NCI-H345 treated with DMSO at 0.1 percent for 48 hours (cell line): ENCODE results near the gene ARL17B.
"Not testable (repeated sequence)": the region's sequence is repeated elsewhere in the genome, so short reads cannot be mapped to it uniquely, and the experiment has no call there.

ENCODE experiments used
- DNase-seq: peaks from one replicate; lab custom pipeline; 2025; ENCODE audit not compliant: unreplicated experiment; lab: John Stamatoyannopoulos, UW

The ARL17B gene

GRCh38 chr17:46252804-46253203, 108.8 kb downstream of the ARL17B start:
- DNase-seq, result not testable (repeated sequence)

- not testable (repeated sequence) for DNase-seq
These were observed 112.4 kb downstream of the ARL17B start for GRCh38 chr17:46249153-46249552.

- not testable (repeated sequence) for DNase-seq
These were observed 116.4 kb downstream of the ARL17B start for GRCh38 chr17:46244949-46245768.

- not testable (repeated sequence) for DNase-seq
These were observed 117.1 kb downstream of the ARL17B start for GRCh38 chr17:46244339-46244913.

DNA sequence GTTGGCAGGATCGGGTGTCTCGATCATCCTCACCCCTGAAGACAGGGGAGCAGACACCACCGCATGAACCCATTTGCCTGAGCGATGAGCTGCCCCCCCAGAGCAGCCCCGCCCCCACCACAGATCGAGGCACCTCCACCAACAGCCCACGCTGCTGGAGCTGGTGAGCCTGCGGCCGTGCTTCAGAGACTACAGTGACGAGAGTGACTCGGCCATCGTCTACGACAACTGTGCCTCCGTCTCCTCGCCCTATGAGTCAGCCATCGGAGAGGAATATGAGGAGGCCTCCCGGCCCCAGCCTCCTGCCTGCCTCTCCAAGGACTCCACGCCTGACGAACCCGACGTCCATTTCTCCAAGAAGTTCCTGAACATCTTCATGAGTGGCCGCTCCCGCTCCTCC, 117.6 kb downstream of the ARL17B start:
- DNase-seq, result not testable (repeated sequence)

DNA sequence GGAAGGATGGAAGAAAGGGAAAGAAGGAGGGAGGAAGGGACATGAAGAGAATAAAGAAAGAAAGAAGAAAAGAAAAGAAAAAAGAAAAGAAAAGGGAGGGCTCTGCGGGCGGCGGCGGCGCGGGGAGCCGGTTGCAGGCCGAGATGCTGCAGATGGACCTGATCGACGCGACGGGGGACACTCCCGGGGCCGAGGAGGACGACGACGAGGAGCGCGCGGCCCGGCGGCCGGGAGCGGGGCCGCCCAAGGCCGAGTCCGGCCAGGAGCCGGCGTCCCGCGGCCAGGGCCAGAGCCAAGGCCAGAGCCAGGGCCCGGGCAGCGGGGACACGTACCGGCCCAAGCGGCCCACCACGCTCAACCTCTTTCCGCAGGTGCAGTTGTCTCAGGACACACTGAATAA, 118.1 kb downstream of the ARL17B start:
- DNase-seq, result not testable (repeated sequence)

- DNase-seq, result not testable (repeated sequence)
These were observed 130.2 kb downstream of the ARL17B start for GRCh38 chr17:46231359-46231758.

- peak; percentile 70 for DNase-seq
These were observed 136.2 kb downstream of the ARL17B start for GRCh38 chr17:46225274-46225794.

DNA sequence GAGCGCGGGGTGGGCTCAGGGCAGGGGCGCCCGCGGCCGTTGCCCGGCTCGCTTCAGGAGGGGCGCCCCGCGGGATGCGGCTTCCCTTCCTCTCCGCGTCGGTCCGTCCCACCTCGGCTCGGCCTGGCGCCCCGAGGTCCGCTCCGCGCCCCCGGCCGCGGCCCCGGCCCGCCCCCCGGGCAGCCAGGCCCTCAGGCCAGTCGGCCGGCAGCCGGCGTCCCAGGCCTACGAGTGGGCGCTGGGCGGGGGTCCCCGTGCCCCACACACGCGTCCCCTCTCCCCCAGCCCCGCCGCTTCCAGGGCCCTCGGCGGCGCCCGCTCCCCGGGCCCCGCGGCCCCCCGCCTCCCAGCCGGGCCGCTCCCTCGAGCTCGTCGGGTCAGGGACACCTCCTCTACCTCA, 136.7 kb downstream of the ARL17B start:
- DNase-seq, result not testable (repeated sequence)
